Motor neuron (in vitro differentiated cells): ENCODE results near the gene DOK6. TPM values are rescaled to one million over a fixed set of nuclear protein-coding genes. Genes with fewer than 3 reads are reported as not detected.
A peak's percentile ranks its signal among the peaks of the same experiment; 100 is the strongest.

Source experiments
- ATAC-seq, 8 experiments: fragments of 200-7000 bp; cut with Tn5 transposase; replicated peaks in 6 of 8; 2 replicates each; pipeline ENCODE4 v1.8.0; 2021; ENCODE audit warnings: mild to moderate bottlenecking in 8 of 8, moderate library complexity in 8 of 8
- H3K27ac ChIP-seq, 2 donors: fragments of 250-450 bp; sonication (Bioruptor Pico); 2 replicates each; pipeline ENCODE4 v1.9.0; 2021; ENCODE audit warnings: antibody characterized with exemption in 2 of 2, mild to moderate bottlenecking in 2 of 2, moderate library complexity in 1 of 2
- H3K4me1 ChIP-seq, 2 donors: fragments of 250-450 bp; sonication (Bioruptor Pico); replicated peaks in 1 of 2; 2 replicates each; pipeline ENCODE4 v1.6.1; 2021; ENCODE audit warnings: antibody characterized with exemption in 2 of 2, mild to moderate bottlenecking in 2 of 2, moderate library complexity in 1 of 2
- H3K4me3 ChIP-seq, 5 donors: fragments of 250-450 bp; sonication (Bioruptor Pico); 2 replicates each; pipeline ENCODE4 v1.9.0; 2021; ENCODE audit warnings: antibody characterized with exemption in 5 of 5, mild to moderate bottlenecking in 5 of 5, moderate library complexity in 4 of 5
- WGBS, 10 experiments: fragments of 450-650 bp; shearing (Covaris generic); methylation state at CpG; one replicate each; pipeline ENCODE4 v1.0.0; 2022; 5-methylcytosine and 5-hydroxymethylcytosine counted together
- in situ Hi-C, 9 experiments: fragments of 400-800 bp; cut with MboI; loops; one replicate each; pipeline ENCODE4 v1.15.0; 2021; ENCODE audit warnings: low sequenced_read_pairs in 9 of 9, low pct_unique_long_range_greater_than_20kb in 2 of 9; ENCODE audit not compliant: unreplicated experiment in 9 of 9
- total RNA-seq, 8 experiments: library from RNA; unstranded; fragments of 300-600 nt; gene quantifications; 2 replicates each; pipeline versions ENCODE4 v1.2.3 to v1.2.4, GENCODE V29; 2022

DOK6 gene
- total RNA-seq, 8 experiments from 2014 or later = 4.8 to 13.8 (median 11.3) TPM

- ATAC-seq = no peak
- in situ Hi-C loops = no loop called here
- Histone ChIP-seq H3K4me3 (no peak overlapping the region), H3K27ac (no peak overlapping the region), H3K4me1 (peaks cover 0 to 3% of the 10 kb centered on the region in 2 donors)
- 52 to 100% (median 88%) methylated on average over 1 to 2 of the region's 2 CpGs for WGBS, 10 experiments
These were observed 168.4 kb downstream of the DOK6 start for GRCh38 chr18:69569133-69569532.

DNA sequence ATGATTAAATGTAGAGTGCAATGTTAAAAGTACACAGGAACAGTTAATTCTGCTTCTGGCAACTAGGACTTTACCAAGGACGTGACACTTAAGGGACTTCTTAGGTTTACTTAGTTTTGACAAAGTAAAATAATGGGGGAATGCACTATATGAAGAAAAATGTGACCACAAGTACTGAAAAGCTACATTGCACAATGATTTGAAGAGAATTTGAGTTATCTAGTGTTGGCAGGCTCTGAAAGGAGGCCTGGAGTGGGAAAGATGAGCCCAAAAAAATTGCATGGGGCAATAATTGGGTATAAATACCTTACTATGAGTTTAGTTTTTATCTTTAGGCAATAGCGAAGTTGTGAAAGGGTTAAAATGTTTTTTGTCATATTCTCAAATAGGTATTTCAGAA, 173.7 kb downstream of the DOK6 start:
- 20 to 100% (median 84%) methylated on average over 1 to 2 of the region's 2 CpGs for WGBS, 10 experiments
- no peak overlapping the region for H3K27ac ChIP-seq
- no peak for ATAC-seq
- in situ Hi-C loops = no loop called here
- H3K4me3 ChIP-seq = no peak overlapping the region
- no peaks in the 10 kb centered on the region for H3K4me1 ChIP-seq

- Histone ChIP-seq H3K4me1 (peaks cover 0 to 2% of the 10 kb centered on the region in 2 donors), H3K4me3 (no peak overlapping the region), H3K27ac (no peak overlapping the region)
- ATAC-seq = peak in 2 of 8 experiments; percentile 27 to 62
- WGBS, 10 experiments = 0 to 100% (median 87%) methylated on average over 1 to 3 of the region's 3 CpGs
- in situ Hi-C loops = no loop called here
These were observed 179.4 kb downstream of the DOK6 start for GRCh38 chr18:69580107-69580506.

DNA sequence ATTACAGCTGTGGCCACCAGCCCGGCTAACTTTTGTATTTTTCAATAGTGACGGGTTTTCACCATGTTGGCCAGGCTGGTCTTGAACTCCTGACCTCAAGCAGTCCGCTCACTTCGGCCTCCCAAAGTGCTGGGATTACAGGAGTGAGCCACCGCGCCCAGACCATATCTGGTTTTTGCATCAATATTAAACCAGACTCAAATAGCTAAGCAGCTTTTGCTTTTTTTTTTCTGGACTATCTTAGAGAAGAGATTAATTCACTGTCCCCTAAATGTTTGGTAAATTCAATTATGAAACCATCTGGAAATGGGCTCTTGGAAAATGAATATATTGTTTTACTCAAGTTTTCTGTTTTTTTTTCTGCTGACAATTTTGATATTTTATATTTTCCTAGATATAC, 183.7 kb downstream of the DOK6 start:
- H3K4me3 ChIP-seq = no peak overlapping the region
- WGBS, 10 experiments = 87 to 100% (median 94%) methylated on average over 1 to 6 of the region's 6 CpGs; no CpG with 5 or more reads in 3 of the 10 experiments
- ATAC-seq = no peak
- H3K27ac ChIP-seq = no peak overlapping the region
- in situ Hi-C loops = no loop called here
- H3K4me1 ChIP-seq = peaks cover 2 to 6% of the 10 kb centered on the region in 2 donors

DNA sequence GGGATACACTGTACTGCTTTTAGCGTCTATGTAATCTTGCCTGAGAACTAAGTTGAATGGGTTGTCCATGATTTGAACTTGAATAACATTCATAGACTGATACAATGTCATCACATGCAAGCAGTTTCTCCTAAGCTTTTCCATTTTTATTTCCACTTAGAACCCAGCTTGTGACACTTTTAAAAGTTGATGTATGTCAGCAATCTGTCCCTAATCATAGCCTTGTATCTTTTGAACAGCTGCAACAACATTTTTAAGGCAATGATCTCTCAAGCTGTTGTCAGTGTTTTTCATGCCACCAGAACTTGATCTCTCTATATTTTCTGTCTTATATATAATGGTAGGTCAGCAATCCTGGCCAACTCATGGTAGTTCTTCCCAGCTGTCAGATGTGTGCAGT, 185.0 kb downstream of the DOK6 start:
- Histone ChIP-seq H3K4me3 (no peak overlapping the region), H3K27ac (no peak overlapping the region), H3K4me1 (peaks cover 2 to 6% of the 10 kb centered on the region in 2 donors)
- ATAC-seq = no peak
- in situ Hi-C loops = no loop called here
- 83 to 100% (median 89%) methylated on average over 1 of the region's 1 CpG; no CpG with 5 or more reads in 3 of the 10 experiments for WGBS, 10 experiments

DNA sequence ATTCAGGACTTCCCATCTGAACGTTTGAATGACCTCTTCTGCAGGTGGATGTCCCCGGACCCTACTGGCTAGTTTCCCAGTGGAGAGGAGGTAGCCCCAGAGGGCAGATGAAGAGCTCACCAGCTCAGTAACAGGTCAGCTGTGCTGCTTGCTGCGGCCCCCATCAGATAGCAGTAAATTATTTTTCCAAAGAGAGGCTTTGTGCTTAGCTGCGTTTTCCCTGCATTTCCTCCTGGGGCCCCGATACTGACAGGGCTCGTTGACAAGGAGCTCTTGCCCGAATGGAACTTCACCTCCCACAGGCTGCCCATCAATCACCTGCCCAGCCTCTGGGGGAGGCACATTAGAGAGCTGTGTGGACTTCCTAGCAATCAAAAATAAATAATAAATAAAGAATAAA, 185.8 kb downstream of the DOK6 start:
- no peak overlapping the region for H3K4me3 ChIP-seq
- peaks cover 2 to 6% of the 10 kb centered on the region in 2 donors for H3K4me1 ChIP-seq
- ATAC-seq = peak in 5 of 8 experiments; percentile 37 to 80 (median 73)
- H3K27ac ChIP-seq = no peak overlapping the region
- in situ Hi-C loops = no loop called here
- WGBS, 10 experiments = 22 to 100% (median 60%) methylated on average over 1 to 6 of the region's 7 CpGs; no CpG with 5 or more reads in 2 of the 10 experiments

DNA sequence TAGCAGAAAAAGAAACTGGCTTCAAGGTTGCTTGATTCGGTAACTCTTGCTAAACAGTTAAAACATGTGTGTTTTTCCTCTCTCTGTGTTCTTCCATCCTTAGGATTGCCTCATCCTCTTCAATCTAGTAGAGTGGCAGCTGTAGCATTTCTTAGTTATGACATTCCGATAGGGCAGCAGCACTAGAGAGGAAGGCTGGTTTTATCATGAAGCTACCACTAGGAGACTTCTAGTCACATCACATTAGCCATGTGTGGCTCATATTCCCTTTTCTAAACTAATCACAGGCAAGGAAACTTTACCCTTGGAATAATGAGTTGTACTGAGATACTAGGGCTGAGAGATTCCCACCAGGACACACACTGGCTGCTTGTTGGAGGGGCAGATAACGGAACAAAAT, 187.6 kb downstream of the DOK6 start:
- H3K4me1 ChIP-seq = peaks cover 2 to 8% of the 10 kb centered on the region in 2 donors
- 50 to 100% (median 96%) methylated on average over 1 to 3 of the region's 3 CpGs; no CpG with 5 or more reads in 2 of the 10 experiments for WGBS, 10 experiments
- in situ Hi-C loops = no loop called here
- ATAC-seq = no peak
- H3K27ac ChIP-seq = no peak overlapping the region
- no peak overlapping the region for H3K4me3 ChIP-seq

GRCh38 chr18:69590150-69590549, 189.5 kb downstream of the DOK6 start:
- ATAC-seq = peak in 2 of 8 experiments; percentile 36 to 43
- H3K4me3 ChIP-seq = no peak overlapping the region
- 69 to 100% (median 85%) methylated on average over 1 to 3 of the region's 3 CpGs for WGBS, 10 experiments
- H3K4me1 ChIP-seq = peaks cover 0 to 9% of the 10 kb centered on the region in 2 donors
- H3K27ac ChIP-seq = no peak overlapping the region
- in situ Hi-C loops = no loop called here

GRCh38 chr18:69596345-69596744, 195.7 kb downstream of the DOK6 start:
- Histone ChIP-seq H3K27ac (no peak overlapping the region), H3K4me3 (no peak overlapping the region), H3K4me1 (peaks cover 3% of the 10 kb centered on the region in 2 donors)
- WGBS, 10 experiments = 46 to 100% (median 91%) methylated on average over 2 to 4 of the region's 4 CpGs
- in situ Hi-C loops = no loop called here
- ATAC-seq = no peak

GRCh38 chr18:69597561-69597960, 196.9 kb downstream of the DOK6 start:
- 60 to 100% (median 94%) methylated on average over 1 to 5 of the region's 5 CpGs; no CpG with 5 or more reads in 7 of the 10 experiments for WGBS, 10 experiments
- H3K4me1 ChIP-seq = peaks cover 3% of the 10 kb centered on the region in 2 donors
- in situ Hi-C loops = no loop called here
- no peak overlapping the region for H3K4me3 ChIP-seq
- no peak for ATAC-seq
- H3K27ac ChIP-seq = no peak overlapping the region

DNA sequence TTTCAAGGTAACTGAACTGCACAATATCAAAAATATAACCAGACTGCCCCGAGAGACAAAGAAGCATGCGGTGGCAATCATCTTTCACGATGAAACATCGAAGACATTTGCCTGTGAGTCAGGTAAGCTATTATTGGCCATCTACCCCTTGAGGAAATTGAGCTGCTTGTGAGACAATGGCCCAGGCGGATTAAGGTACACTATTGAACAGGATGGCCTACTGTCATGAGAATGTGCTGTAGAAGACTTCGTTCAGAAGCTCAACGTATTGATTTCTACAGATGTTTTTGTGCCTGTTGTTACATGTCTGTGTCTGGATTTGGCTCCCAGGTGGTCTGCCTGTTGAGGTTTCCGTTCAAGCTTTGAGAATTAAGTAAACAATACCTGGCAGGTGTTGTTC, 198.7 kb downstream of the DOK6 start:
- 68 to 100% (median 96%) methylated on average over 1 to 8 of the region's 8 CpGs; no CpG with 5 or more reads in 2 of the 10 experiments for WGBS, 10 experiments
- Histone ChIP-seq H3K4me1 (peaks cover 0 to 3% of the 10 kb centered on the region in 2 donors), H3K27ac (no peak overlapping the region), H3K4me3 (no peak overlapping the region)
- no peak for ATAC-seq
- in situ Hi-C loops = no loop called here

- no peaks in the 10 kb centered on the region for H3K4me1 ChIP-seq
- in situ Hi-C loops = no loop called here
- no peak for ATAC-seq
- WGBS, 10 experiments = 84 to 100% (median 96%) methylated on average over 2 to 13 of the region's 15 CpGs
- H3K4me3 ChIP-seq = no peak overlapping the region
- H3K27ac ChIP-seq = no peak overlapping the region
These were observed 211.6 kb downstream of the DOK6 start for GRCh38 chr18:69612242-69612641.

DNA sequence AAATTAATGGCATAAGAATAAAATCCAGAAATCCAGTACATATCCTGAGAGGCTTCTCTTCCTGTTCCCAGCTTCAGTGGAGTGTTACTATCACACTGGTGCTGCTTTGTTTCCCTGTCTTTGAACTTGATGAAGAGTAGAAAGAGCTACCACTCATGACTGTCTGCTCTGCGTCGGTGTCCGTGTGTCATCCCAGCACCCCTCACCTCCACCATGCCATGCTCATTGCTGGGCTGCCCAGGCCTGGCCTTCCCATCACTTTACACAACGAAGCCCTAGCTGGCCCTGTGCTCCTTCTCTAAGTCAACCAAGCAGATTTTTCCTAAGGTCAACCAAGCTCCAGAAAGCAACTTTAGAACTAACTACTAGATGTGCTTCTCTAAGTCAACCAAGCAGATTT, 215.4 kb downstream of the DOK6 start:
- 33 to 100% (median 93%) methylated on average over 1 to 4 of the region's 4 CpGs; no CpG with 5 or more reads in 3 of the 10 experiments for WGBS, 10 experiments
- in situ Hi-C loops = no loop called here

DNA sequence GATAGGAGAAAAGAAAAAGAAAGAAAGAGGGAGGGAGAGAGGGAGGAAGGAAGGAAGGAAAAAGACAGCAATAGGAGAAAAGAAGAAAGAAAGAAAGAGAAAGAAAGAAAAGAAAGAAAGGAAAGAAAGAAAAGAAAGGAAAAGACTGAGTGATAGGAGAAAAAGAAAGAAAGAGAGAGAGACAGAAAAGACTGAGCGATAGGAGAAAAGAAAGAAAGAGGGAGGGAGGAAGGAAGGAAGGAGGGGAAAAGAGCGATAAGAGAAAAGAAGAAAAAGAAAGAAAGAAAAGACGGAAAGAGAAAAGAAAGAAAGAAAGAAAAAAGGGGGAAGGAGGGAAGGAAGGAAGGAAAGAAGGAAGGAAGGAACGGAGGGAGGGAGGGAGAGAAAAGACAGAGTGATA, 216.7 kb downstream of the DOK6 start:
- Histone ChIP-seq H3K27ac (no peak overlapping the region), H3K4me3 (no peak overlapping the region), H3K4me1 (peaks cover 5 to 7% of the 10 kb centered on the region in 2 donors)
- in situ Hi-C loops = no loop called here
- no peak for ATAC-seq
- WGBS, 10 experiments = 42 to 100% (median 94%) methylated on average over 1 to 4 of the region's 4 CpGs; no CpG with 5 or more reads in 1 of the 10 experiments

More for the DNA sequence above, 215.4 kb downstream of the DOK6 start:
- no peak for ATAC-seq
- Histone ChIP-seq H3K27ac (no peak overlapping the region), H3K4me1 (no peaks in the 10 kb centered on the region), H3K4me3 (no peak overlapping the region)
